22Rv1 (cell line): ENCODE measurements around the gene HDGFL2.

Experiments
- H3K27ac ChIP-seq: fragments of 450-650 bp; 2 replicates; pipeline ENCODE4 v1.5.1; 2017
- CTCF ChIP-seq: fragments of 450-650 bp; IDR thresholded peaks from 2 replicates; pipeline ENCODE4 v1.5.1; 2017; ENCODE audit warnings: mild to moderate bottlenecking
- ZFX ChIP-seq: fragments of 450-650 bp; IDR thresholded peaks from 2 replicates; pipeline ENCODE4 v1.6.1; 2017; ENCODE audit warnings: antibody characterized with exemption, borderline replicate concordance

Gene HDGFL2

GRCh38 chr19:4445963-4446703 is 26.0 kb upstream of the HDGFL2 start:
- H3K27ac ChIP-seq, result no peak overlapping the region

GRCh38 chr19:4446704-4447200 is 25.3 kb upstream of the HDGFL2 start:
- TF ChIP-seq CTCF (no peak), ZFX (no peak)
- peak overlapping the region; percentile 25; the same call in 1 of the 2 replicates for H3K27ac ChIP-seq

More at GRCh38 chr19:4445963-4446703, 26.0 kb upstream of the HDGFL2 start:
- TF ChIP-seq ZFX (no peak), CTCF (no peak)

- peak overlapping the region; percentile 25; the same call in 1 of the 2 replicates for H3K27ac ChIP-seq
- TF ChIP-seq CTCF (no peak), ZFX (no peak)
Observed at GRCh38 chr19:4447327-4448146, 24.6 kb upstream of the HDGFL2 start.

GRCh38 chr19:4448147-4448985 is 23.7 kb upstream of the HDGFL2 start:
- TF ChIP-seq CTCF (no peak), ZFX (no peak)

GRCh38 chr19:4449022-4449638 is 23.0 kb upstream of the HDGFL2 start:
- TF ChIP-seq CTCF (no peak), ZFX (no peak)
- peak overlapping the region; percentile 7; the same call in 1 of the 2 replicates for H3K27ac ChIP-seq

More at GRCh38 chr19:4448147-4448985, 23.7 kb upstream of the HDGFL2 start:
- H3K27ac ChIP-seq, result peak overlapping the region; percentile 7; the same call in 1 of the 2 replicates

- TF ChIP-seq ZFX (no peak), CTCF (no peak)
Observed at GRCh38 chr19:4449639-4450028, 22.5 kb upstream of the HDGFL2 start.

More at GRCh38 chr19:4449639-4450028, 22.5 kb upstream of the HDGFL2 start:
- H3K27ac ChIP-seq, result 0 out of 2 replicates have a peak overlapping the region, but pooled peaks have one; percentile 7
